H1 (cell line): ENCODE results near the gene GAS2. TPM values are rescaled to one million over a fixed set of nuclear protein-coding genes. Genes with fewer than 3 reads are reported as not detected.

Experiments
- CEBPB ChIP-seq: IDR thresholded peaks from 2 replicates; pipeline ENCODE4 v1.6.1; 2012; ENCODE audit warnings: low read depth, low read length
- FOSL1 ChIP-seq: IDR thresholded peaks from 2 replicates; pipeline ENCODE4 v1.6.1; 2011; ENCODE audit warnings: mild to moderate bottlenecking, low read depth, low read length, moderate library complexity; ENCODE audit not compliant: insufficient read depth
- HDAC6 ChIP-seq: IDR thresholded peaks from one replicate; pipeline ENCODE4 v1.7.1; 2012; ENCODE audit warnings: low read depth, mild to moderate bottlenecking, inconsistent platforms, low read length, moderate library complexity
- SP2 ChIP-seq: IDR thresholded peaks from 2 replicates; pipeline ENCODE4 v1.6.1; 2012; ENCODE audit warnings: mild to moderate bottlenecking, low read length, inconsistent platforms
- polyA plus RNA-seq, 7 experiments: library from polyadenylated mRNA; depleted of rRNA in 3 of 7; stranded (reverse) in 5 of 7; unstranded in 2 of 7; fragments of >200 nt in 5 of 7; fragments of 200-250 nt in 2 of 7; gene quantifications; 1 replicate in 5 of 7; 2 replicates in 1 of 7; 4 replicates in 1 of 7; pipeline versions ENCODE4 v1.2.1 to v1.2.3, GENCODE V29; 2011 to 2013; ENCODE audit warnings: missing spikeins in 2 of 7, mixed read lengths in 2 of 7
- total RNA-seq: library from RNA; stranded (reverse); fragmentation: NEBNext Ultra II Directional; extraction: Animal tissue kit (Norgen Biotek cat#: 25700); gene quantifications from 2 replicates; pipeline ENCODE4 v1.2.1, GENCODE V29; 2021
- TF ChIP-seq, protein P1 (sequence below), 3 experiments: IDR thresholded peaks; 1 replicate in 2 of 3; 2 replicates in 1 of 3; pipeline versions ENCODE4 v1.5.1 to v1.6.1; 2011; ENCODE audit warnings: low read length in 3 of 3, mild to moderate bottlenecking in 3 of 3, inconsistent platforms in 2 of 3, low read depth in 1 of 3, moderate library complexity in 1 of 3; ENCODE audit not compliant: insufficient read depth in 1 of 3; ENCODE audit errors: control extremely low read depth in 1 of 3
- TF ChIP-seq, protein P2 (sequence below): IDR thresholded peaks from 2 replicates; pipeline ENCODE4 v1.6.1; 2012; ENCODE audit warnings: low read length, inconsistent platforms

The GAS2 gene
- total and polyA plus RNA-seq, 2 of the 8 experiments (the other 6 are each of a cell fraction or from before 2014, with no cell fraction given): 0.70 to 1.7 TPM

DNA sequence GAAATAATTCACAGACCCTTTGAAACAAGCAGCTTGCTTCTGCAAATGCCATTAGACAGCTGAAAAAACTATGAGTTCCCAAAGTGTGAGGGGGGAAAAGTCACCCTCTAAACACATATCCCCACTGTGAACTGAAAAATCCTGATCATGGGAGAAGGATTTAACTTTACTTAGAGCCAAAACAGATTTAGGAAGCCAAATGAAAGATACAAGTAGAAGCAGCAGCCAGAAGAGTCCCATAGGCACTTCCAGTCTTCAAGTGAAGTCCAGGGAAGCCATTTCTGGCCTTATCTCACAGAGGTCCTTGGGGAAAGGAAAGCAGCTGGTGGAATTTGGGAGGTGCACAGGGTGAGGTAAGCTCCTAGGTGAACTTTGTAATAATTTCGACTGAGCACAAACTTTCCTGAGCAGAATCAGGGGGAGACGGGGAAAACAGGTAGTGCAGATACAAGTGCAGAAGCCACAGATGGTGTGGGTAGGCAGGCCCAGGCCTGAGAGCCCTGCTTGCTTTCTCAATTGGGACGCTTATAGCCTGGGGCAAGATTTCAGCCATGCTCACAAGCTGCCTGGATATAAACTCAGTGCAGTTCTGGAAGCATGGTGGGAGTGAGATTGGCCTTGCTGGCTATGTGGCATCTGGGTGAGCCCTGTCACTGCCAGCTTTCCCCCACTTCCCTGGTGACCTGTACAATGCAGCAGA, 44.8 kb downstream of the GAS2 start (continued):
- TF ChIP-seq, protein P1, sequence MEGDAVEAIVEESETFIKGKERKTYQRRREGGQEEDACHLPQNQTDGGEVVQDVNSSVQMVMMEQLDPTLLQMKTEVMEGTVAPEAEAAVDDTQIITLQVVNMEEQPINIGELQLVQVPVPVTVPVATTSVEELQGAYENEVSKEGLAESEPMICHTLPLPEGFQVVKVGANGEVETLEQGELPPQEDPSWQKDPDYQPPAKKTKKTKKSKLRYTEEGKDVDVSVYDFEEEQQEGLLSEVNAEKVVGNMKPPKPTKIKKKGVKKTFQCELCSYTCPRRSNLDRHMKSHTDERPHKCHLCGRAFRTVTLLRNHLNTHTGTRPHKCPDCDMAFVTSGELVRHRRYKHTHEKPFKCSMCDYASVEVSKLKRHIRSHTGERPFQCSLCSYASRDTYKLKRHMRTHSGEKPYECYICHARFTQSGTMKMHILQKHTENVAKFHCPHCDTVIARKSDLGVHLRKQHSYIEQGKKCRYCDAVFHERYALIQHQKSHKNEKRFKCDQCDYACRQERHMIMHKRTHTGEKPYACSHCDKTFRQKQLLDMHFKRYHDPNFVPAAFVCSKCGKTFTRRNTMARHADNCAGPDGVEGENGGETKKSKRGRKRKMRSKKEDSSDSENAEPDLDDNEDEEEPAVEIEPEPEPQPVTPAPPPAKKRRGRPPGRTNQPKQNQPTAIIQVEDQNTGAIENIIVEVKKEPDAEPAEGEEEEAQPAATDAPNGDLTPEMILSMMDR (IDR thresholded peaks at IDR 0.05; ENCODE audit: control extremely low read depth in 1 of 3, insufficient read depth in 1 of 3, low read depth in 1 of 3, low read length in 3 of 3): no peak
- TF ChIP-seq SP2 (no peak), HDAC6 (no peak), CEBPB (no peak), FOSL1 (no peak)
- TF ChIP-seq, protein P2, sequence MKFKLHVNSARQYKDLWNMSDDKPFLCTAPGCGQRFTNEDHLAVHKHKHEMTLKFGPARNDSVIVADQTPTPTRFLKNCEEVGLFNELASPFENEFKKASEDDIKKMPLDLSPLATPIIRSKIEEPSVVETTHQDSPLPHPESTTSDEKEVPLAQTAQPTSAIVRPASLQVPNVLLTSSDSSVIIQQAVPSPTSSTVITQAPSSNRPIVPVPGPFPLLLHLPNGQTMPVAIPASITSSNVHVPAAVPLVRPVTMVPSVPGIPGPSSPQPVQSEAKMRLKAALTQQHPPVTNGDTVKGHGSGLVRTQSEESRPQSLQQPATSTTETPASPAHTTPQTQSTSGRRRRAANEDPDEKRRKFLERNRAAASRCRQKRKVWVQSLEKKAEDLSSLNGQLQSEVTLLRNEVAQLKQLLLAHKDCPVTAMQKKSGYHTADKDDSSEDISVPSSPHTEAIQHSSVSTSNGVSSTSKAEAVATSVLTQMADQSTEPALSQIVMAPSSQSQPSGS: no peak
